K562 (cell line): ENCODE results near the gene HAUS6. TPM values are rescaled to one million over a fixed set of nuclear protein-coding genes. Genes with fewer than 3 reads are reported as not detected.
A peak's percentile ranks its signal among the peaks of the same experiment; 100 is the strongest.

ENCODE experiments used
- ATAC-seq: fragments of 200-7000 bp; cut with Tn5 transposase; 3 replicates; pipeline ENCODE4 v1.9.1; 2020; ENCODE audit warnings: moderate library complexity
- BruUV-seq: library from RNA; stranded (reverse); fragments of 400-500 nt; replicated peaks from 2 replicates; lab custom pipeline; 2021; lab: Mats Ljungman, UMichigan
- CTCF ChIA-PET: fragments of 300-600 bp; formaldehyde crosslinking; extraction: SDS; loops from one replicate; lab custom pipeline; 2021; ENCODE audit warnings: low intra/inter-chr PET ratio; lab: Yijun Ruan, JAX
- POLR2A ChIA-PET: fragments of 300-600, 350-650 bp; sonication (Branson Sonifier 250); formaldehyde crosslinking; extraction: SDS; loops from one replicate; lab custom pipeline; 2021; ENCODE audit warnings: antibody characterized with exemption, inconsistent platforms; lab: Yijun Ruan, JAX
- DNase-seq, 4 experiments: peaks; one replicate each; pipeline versions ENCODE4 v3.0.0 to v3.0.0-alpha.2; 2011 to 2018; ENCODE audit warnings: low spot score in 3 of 4, mixed read lengths in 3 of 4; ENCODE audit errors: extremely low read depth in 1 of 4
- FAIRE-seq: peaks from 2 replicates; lab custom pipeline; 2011; peaks lifted over from hg19 to GRCh38; lab: Jason Lieb, UNC
- H2AFZ ChIP-seq: 2 replicates; pipeline ENCODE4 v1.6.0; 2011; ENCODE audit warnings: low read depth, low read length, control low read depth, inconsistent platforms
- H3K27ac ChIP-seq: fragments of 200-600 bp; 3 replicates; pipeline ENCODE4 v1.8.0; 2011; ENCODE audit warnings: low read depth, mild to moderate bottlenecking, control low read depth, inconsistent platforms, low read length, moderate library complexity, mixed read lengths; ENCODE audit errors: extremely low read depth
- H3K27me3 ChIP-seq, 2 experiments: fragments of 300-600 bp in 1 of 2; 2 replicates in 1 of 2; 3 replicates in 1 of 2; pipeline versions ENCODE4 v1.6.0 to v1.8.0; 2011; ENCODE audit warnings: inconsistent platforms in 2 of 2, low read length in 2 of 2, mild to moderate bottlenecking in 1 of 2, mixed read lengths in 1 of 2, moderate library complexity in 1 of 2; ENCODE audit not compliant: control insufficient read depth in 2 of 2, insufficient read depth in 2 of 2
- H3K36me3 ChIP-seq: fragments of 300-600 bp; 3 replicates; pipeline ENCODE4 v1.8.0; 2011; ENCODE audit warnings: mild to moderate bottlenecking, low read length, inconsistent platforms; ENCODE audit not compliant: control insufficient read depth, insufficient read depth
- H3K4me1 ChIP-seq, 2 experiments: fragments of 200-600 bp in 1 of 2; replicated peaks in 1 of 2; 2 replicates in 1 of 2; 3 replicates in 1 of 2; pipeline versions ENCODE4 v1.5.1 to v1.8.0; 2011; ENCODE audit warnings: inconsistent platforms in 2 of 2, low read length in 2 of 2, mild to moderate bottlenecking in 1 of 2, mixed read lengths in 1 of 2, moderate library complexity in 1 of 2; ENCODE audit not compliant: control insufficient read depth in 2 of 2, insufficient read depth in 2 of 2
- H3K4me2 ChIP-seq: 2 replicates; pipeline ENCODE4 v1.6.1; 2011; ENCODE audit warnings: low read length, control low read depth, inconsistent platforms, mixed read lengths; ENCODE audit not compliant: insufficient read depth
- H3K4me3 ChIP-seq: fragments of 200-600 bp; sonication (generic), shearing (Covaris generic); 2 replicates; pipeline ENCODE4 v1.5.1; 2016; ENCODE audit warnings: control low read depth, inconsistent platforms
- H3K79me2 ChIP-seq: fragments of 200-600 bp; 3 replicates; pipeline ENCODE4 v1.8.0; 2011; ENCODE audit warnings: low read length, inconsistent platforms; ENCODE audit not compliant: control insufficient read depth, insufficient read depth
- H3K9ac ChIP-seq, 2 experiments: 2 replicates each; pipeline versions ENCODE4 v1.6.0 to v1.6.1; 2011; ENCODE audit warnings: low read depth in 2 of 2, low read length in 2 of 2, control low read depth in 1 of 2, inconsistent platforms in 1 of 2, mild to moderate bottlenecking in 1 of 2, mixed read lengths in 1 of 2; ENCODE audit not compliant: insufficient read depth in 1 of 2
- H3K9me1 ChIP-seq: one replicate; pipeline ENCODE4 v1.6.0; 2011; ENCODE audit warnings: inconsistent platforms, mild to moderate bottlenecking, low read length, moderate library complexity; ENCODE audit not compliant: control insufficient read depth, insufficient read depth
- H3K9me3 ChIP-seq: replicated peaks from 2 replicates; pipeline ENCODE4 v1.5.1; 2011; ENCODE audit warnings: low read depth, low read length, inconsistent platforms; ENCODE audit not compliant: control insufficient read depth, insufficient read depth
- H4K20me1 ChIP-seq: replicated peaks from 2 replicates; pipeline ENCODE4 v1.6.1; 2011; ENCODE audit warnings: low read length, inconsistent platforms, mixed read lengths; ENCODE audit not compliant: control insufficient read depth, insufficient read depth
- MCM2 ChIP-seq: fragments of 450-650 bp; IDR thresholded peaks from 2 replicates; pipeline ENCODE4 v1.6.1; 2017; ENCODE audit warnings: low read depth, mild to moderate bottlenecking
- MTF1 ChIP-seq: fragments of 250-450 bp; sonication (Bioruptor Pico); IDR thresholded peaks from 2 replicates; pipeline ENCODE4 v1.9.0; 2021; ENCODE audit warnings: moderate library complexity, mild to moderate bottlenecking, inconsistent platforms, borderline replicate concordance
- NCOA4 ChIP-seq: fragments of 450-650 bp; IDR thresholded peaks from 2 replicates; pipeline ENCODE4 v1.6.1; 2018; ENCODE audit warnings: mild to moderate bottlenecking; ENCODE audit not compliant: partially characterized antibody
- PCBP2 ChIP-seq: fragments of 200-400 bp; formaldehyde crosslinking; IDR thresholded peaks from 2 replicates; pipeline ENCODE4 v1.6.1; 2018; ENCODE audit warnings: low read length, low read depth, mild to moderate bottlenecking, moderate library complexity; ENCODE audit not compliant: poor library complexity, severe bottlenecking
- RAD21 ChIP-seq, 2 experiments: fragments of 250-450 bp in 1 of 2; fragments of 450-650 bp in 1 of 2; sonication (Bioruptor Pico) in 1 of 2; formaldehyde crosslinking in 1 of 2; IDR thresholded peaks in 1 of 2; conservative IDR thresholded peaks in 1 of 2; 2 replicates each; pipeline versions ENCODE4 v1.4.0 to v1.8.0; 2020 to 2022; ENCODE audit warnings: mild to moderate bottlenecking in 2 of 2, moderate library complexity in 1 of 2
- SMARCE1 ChIP-seq: fragments of 450-650 bp; IDR thresholded peaks from 2 replicates; pipeline ENCODE4 v1.7.1; 2016; ENCODE audit warnings: mild to moderate bottlenecking
- TAF7 ChIP-seq: fragments of 450-650 bp; IDR thresholded peaks from 2 replicates; pipeline ENCODE4 v1.6.1; 2016; ENCODE audit warnings: missing genetic modification characterization, missing compliant biosample characterization
- TCFL5 ChIP-seq: fragments of 250-450 bp; sonication (Bioruptor Pico); conservative IDR thresholded peaks from 2 replicates; pipeline ENCODE4 v1.6.1; 2021; ENCODE audit warnings: mild to moderate bottlenecking, moderate library complexity, matching md5 sums
- ZNF41 ChIP-seq: fragments of 250-450 bp; sonication (Bioruptor Pico); conservative IDR thresholded peaks from 2 replicates; pipeline ENCODE4 v1.4.0; 2020; ENCODE audit warnings: mild to moderate bottlenecking
- WGBS: fragments of 100-300 bp; shearing (Covaris generic); methylation state at CpG from one replicate; pipeline ENCODE4 v1.1.6; 2016; ENCODE audit warnings: low coverage, mixed read lengths; ENCODE audit not compliant: insufficient coverage; ENCODE audit errors: missing lambda C conversion rate; 5-methylcytosine and 5-hydroxymethylcytosine counted together
- in situ Hi-C: fragments of 300-500 bp; cut with MboI; formaldehyde crosslinking; loops from 4 replicates; pipeline ENCODE4 v1.15.0; 2018; ENCODE audit warnings: inconsistent platforms, mixed read lengths
- intact Hi-C: fragments of 100-400 bp; cut with micrococcal nuclease; formaldehyde crosslinking; loops from 2 replicates; pipeline ENCODE4 v1.14.2; 2022
- polyA plus RNA-seq, 8 experiments: library from polyadenylated mRNA; depleted of rRNA in 4 of 8; stranded (reverse) in 5 of 8; unstranded in 3 of 8; fragments of >200 nt; fragmentation: Nextera tagmentation in 2 of 8; fragmentation: Illumina TruSeq in 1 of 8; extraction: Ambion mirVana in 2 of 8; extraction: Trizol in 1 of 8; gene quantifications; 2 replicates each; pipeline versions ENCODE4 v1.2.1 to v1.2.3, GENCODE V29; 2011 to 2014; ENCODE audit warnings: inconsistent platforms in 1 of 8, missing spikeins in 1 of 8
- total RNA-seq, 7 experiments: library from RNA; depleted of rRNA in 6 of 7; stranded (reverse); fragments of >200 nt in 6 of 7; fragmentation: Illumina TruSeq in 2 of 7; extraction: Trizol in 2 of 7; gene quantifications; 2 replicates each; pipeline versions ENCODE4 v1.2.1 to v1.2.3, GENCODE V29; 2011 to 2021; ENCODE audit warnings: low replicate concordance in 1 of 7
- TF ChIP-seq, protein P1 (sequence below): fragments of 450-650 bp; formaldehyde crosslinking; IDR thresholded peaks from 2 replicates; pipeline ENCODE4 v1.4.0; 2020; ENCODE audit warnings: mild to moderate bottlenecking
- TF ChIP-seq, protein P2 (sequence below): sonication (generic); formaldehyde crosslinking; IDR thresholded peaks from 2 replicates; pipeline ENCODE4 v1.8.1; 2023; ENCODE audit warnings: mild to moderate bottlenecking, missing genetic modification reagents
- TF ChIP-seq, protein P3 (sequence below): fragments of 250-450 bp; sonication (Bioruptor Pico); IDR thresholded peaks from 2 replicates; pipeline ENCODE4 v1.8.0; 2022; ENCODE audit warnings: inconsistent platforms

Gene HAUS6
- total and polyA plus RNA-seq, 9 of the 15 experiments (the other 6 are each of a cell fraction or from before 2014, with no cell fraction given) = 10.2 to 31.7 (median 23.1) TPM

DNA sequence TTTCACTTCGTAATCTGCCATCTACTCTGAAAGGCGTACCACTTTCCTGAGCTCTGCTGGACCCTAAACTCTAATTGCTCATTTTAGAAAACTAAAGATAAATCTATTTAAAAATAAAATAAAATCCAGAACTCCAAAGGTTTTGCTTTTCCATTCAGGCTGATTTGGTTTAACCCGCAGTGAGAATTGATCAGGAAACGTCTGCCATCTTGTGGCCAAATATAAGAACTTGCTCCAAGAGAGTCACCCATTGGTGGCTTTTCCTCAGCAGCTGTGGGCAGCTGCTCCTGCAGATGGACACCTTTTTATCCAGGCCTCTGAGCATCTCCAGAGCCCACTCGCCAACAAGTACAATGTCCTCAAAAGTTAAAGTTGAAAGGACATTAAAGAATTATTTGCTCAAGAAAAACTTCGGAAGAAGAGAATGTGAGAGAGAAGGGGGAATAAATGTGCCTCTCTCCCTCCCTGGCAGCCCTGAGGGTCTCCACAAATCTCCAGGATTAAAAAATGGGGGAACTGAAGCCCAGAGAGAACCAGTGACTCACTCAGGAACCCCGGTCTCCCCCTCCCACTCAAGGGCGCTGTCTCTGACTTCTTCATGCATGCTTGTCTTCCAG lies 73.8 kb downstream of the HAUS6 start:
- no peak overlapping the region for H3K4me3 ChIP-seq
- H2AFZ ChIP-seq = no peak overlapping the region
- H3K27me3 ChIP-seq = peaks cover 0 to 14% of the 10 kb centered on the region in 2 experiments; a peak in 2 of 5 replicates
- ATAC-seq (peak; percentile 86), DNase-seq (peak; percentile 54 to 68 (median 58)), FAIRE-seq (peak; percentile 91)
- WGBS = 0% methylated on average over 8 of the region's 8 CpGs
- no peak overlapping the region for H3K9ac ChIP-seq
- H3K79me2 ChIP-seq = no peaks in the 10 kb centered on the region
- peaks cover 0 to 7% of the 10 kb centered on the region in 2 experiments; a peak in 2 of 5 replicates for H3K4me1 ChIP-seq
- no peaks in the 10 kb centered on the region for H3K36me3 ChIP-seq
- no peak overlapping the region for H3K4me2 ChIP-seq
- ChIA-PET POLR2A (no interaction called here), CTCF (no interaction called here)
- H3K9me1 ChIP-seq = no peaks in the 10 kb centered on the region
- intact Hi-C loops (loop anchor here (5.0 kb wide), 2 partner anchors 772 to 1217 kb away; no protein-coding TSS in a partner anchor), in situ Hi-C loops (loop anchor here (10.0 kb wide), 2 partner anchors 774 to 1224 kb away; no protein-coding TSS in a partner anchor)
- no peaks in the 10 kb centered on the region for H4K20me1 ChIP-seq
- H3K9me3 ChIP-seq = no peaks in the 10 kb centered on the region
- H3K27ac ChIP-seq = no peak overlapping the region
- no TSS peak for BruUV-seq
- TF ChIP-seq, protein P1, sequence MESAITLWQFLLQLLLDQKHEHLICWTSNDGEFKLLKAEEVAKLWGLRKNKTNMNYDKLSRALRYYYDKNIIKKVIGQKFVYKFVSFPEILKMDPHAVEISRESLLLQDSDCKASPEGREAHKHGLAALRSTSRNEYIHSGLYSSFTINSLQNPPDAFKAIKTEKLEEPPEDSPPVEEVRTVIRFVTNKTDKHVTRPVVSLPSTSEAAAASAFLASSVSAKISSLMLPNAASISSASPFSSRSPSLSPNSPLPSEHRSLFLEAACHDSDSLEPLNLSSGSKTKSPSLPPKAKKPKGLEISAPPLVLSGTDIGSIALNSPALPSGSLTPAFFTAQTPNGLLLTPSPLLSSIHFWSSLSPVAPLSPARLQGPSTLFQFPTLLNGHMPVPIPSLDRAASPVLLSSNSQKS (CRISPR knock-in tag) = no peak
- TF ChIP-seq, protein P2, sequence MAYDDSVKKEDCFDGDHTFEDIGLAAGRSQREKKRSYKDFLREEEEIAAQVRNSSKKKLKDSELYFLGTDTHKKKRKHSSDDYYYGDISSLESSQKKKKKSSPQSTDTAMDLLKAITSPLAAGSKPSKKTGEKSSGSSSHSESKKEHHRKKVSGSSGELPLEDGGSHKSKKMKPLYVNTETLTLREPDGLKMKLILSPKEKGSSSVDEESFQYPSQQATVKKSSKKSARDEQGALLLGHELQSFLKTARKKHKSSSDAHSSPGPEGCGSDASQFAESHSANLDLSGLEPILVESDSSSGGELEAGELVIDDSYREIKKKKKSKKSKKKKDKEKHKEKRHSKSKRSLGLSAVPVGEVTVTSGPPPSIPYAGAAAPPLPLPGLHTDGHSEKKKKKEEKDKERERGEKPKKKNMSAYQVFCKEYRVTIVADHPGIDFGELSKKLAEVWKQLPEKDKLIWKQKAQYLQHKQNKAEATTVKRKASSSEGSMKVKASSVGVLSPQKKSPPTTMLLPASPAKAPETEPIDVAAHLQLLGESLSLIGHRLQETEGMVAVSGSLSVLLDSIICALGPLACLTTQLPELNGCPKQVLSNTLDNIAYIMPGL (CRISPR knock-in tag) = no peak
- TF ChIP-seq RAD21 (CRISPR knock-in tag; conservative IDR thresholded peaks at IDR 0.05 in 1 of 2, IDR thresholded peaks at IDR 0.05 in 1 of 2) (peak; percentile 56 to 65), MCM2 (no peak), ZNF41 (CRISPR knock-in tag) (no peak), TCFL5 (CRISPR knock-in tag) (no peak), MTF1 (CRISPR knock-in tag) (no peak), TAF7 (no peak), NCOA4 (no peak), PCBP2 (no peak), SMARCE1 (no peak)
- TF ChIP-seq, protein P3, sequence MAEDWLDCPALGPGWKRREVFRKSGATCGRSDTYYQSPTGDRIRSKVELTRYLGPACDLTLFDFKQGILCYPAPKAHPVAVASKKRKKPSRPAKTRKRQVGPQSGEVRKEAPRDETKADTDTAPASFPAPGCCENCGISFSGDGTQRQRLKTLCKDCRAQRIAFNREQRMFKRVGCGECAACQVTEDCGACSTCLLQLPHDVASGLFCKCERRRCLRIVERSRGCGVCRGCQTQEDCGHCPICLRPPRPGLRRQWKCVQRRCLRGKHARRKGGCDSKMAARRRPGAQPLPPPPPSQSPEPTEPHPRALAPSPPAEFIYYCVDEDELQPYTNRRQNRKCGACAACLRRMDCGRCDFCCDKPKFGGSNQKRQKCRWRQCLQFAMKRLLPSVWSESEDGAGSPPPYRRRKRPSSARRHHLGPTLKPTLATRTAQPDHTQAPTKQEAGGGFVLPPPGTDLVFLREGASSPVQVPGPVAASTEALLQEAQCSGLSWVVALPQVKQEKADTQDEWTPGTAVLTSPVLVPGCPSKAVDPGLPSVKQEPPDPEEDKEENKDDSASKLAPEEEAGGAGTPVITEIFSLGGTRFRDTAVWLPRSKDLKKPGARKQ (CRISPR knock-in tag) = no peak
